Limb (tissue), 2 donors: Measurements from ENCODE around the gene SLC26A4.
"Not testable (repeated sequence)": the region's sequence is repeated elsewhere in the genome, so short reads cannot be mapped to it uniquely, and the experiment has no call there.

Experiments
- DNase-seq, 2 donors: peaks; one replicate each; pipeline ENCODE4 v3.0.0-alpha.2; 2016; ENCODE audit errors: extremely low spot score in 2 of 2

SLC26A4 gene

DNA sequence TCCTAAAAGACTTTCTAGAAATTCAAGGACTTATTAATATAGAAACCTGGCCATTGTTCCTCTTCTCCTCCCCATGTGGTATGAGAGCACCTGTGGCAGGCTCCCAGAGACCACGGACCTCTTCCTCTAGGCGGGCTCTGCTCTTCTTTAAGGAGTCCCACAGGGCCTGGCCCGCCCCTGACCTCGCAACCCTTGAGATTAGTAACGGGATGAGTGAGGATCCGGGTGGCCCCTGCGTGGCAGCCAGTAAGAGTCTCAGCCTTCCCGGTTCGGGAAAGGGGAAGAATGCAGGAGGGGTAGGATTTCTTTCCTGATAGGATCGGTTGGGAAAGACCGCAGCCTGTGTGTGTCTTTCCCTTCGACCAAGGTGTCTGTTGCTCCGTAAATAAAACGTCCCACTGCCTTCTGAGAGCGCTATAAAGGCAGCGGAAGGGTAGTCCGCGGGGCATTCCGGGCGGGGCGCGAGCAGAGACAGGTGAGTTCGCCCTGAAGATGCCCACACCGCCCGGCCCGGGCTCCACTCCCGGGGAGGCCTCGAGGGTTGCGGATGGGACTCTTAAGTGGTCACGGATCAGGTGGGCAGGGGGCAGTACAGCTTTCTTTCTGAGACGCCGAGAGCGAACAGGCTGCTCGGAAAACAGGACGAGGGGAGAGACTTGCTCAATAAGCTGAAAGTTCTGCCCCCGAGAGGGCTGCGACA, at the start of gene SLC26A4:
Gene SLC26A4 (plus strand): TSS at position 448 of the 700 bp plus-strand sequence. CDS start 814 bp downstream, outside the sequence.
- peak in 1 of 2 donors; percentile 36 for DNase-seq

DNA sequence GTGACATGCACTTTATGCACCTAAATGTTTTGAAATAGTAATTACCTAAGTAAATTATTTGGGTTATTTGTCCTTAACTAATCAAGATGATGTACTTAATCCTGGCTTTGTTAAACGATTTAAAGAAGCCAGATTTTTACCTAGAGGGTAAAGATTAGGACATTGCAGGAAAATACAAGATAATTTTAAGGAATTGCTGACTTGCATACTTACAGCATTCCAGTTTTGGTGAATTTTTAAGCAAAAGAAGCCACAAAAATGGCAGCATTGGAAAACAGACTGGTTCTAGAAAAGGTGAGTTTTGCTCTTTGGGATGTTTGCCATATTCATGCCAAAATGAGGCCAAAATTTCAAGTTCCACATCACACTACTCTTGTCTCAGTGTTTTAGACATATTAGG, 47.2 kb upstream of the SLC26A4 start:
- no peak for DNase-seq

DNA sequence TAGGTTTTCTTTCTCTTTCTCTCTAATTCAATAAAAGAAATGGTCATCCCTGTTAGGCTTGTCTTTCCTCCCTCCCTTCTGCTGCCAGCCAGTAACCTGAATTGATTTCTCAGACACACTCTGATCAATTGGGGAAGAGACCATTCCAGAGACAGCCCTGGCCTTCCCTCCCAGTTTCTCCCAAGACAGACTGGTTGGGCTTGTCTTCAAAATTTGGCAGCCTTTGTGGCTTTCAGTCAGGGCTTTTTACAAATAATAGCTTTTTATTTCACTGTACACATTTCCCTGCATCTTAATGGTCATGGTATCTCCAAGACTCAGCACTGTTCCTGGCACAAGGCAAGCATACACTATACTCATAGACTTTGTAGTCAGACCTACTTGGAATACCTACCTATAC, 46.7 kb upstream of the SLC26A4 start:
- no peak for DNase-seq

DNA sequence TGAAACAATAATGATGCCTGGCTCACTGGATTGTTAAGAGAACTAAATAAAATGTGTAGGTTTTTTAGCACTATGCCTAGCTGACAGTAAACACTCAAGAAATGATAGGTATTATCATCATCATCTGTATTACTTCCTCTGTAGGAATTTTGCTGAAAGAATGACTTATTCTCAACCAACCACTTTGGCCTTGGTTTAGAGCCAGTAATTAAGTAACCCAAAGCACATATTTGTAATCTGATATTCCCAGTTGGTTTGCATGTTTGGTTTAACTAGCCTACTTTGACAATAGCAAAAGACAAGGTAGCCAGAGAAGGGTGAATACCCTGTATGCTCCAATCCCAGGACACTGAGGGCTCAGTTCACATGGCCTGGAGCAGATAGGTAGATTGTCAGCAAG, 46.2 kb upstream of the SLC26A4 start:
- no peak for DNase-seq

DNA sequence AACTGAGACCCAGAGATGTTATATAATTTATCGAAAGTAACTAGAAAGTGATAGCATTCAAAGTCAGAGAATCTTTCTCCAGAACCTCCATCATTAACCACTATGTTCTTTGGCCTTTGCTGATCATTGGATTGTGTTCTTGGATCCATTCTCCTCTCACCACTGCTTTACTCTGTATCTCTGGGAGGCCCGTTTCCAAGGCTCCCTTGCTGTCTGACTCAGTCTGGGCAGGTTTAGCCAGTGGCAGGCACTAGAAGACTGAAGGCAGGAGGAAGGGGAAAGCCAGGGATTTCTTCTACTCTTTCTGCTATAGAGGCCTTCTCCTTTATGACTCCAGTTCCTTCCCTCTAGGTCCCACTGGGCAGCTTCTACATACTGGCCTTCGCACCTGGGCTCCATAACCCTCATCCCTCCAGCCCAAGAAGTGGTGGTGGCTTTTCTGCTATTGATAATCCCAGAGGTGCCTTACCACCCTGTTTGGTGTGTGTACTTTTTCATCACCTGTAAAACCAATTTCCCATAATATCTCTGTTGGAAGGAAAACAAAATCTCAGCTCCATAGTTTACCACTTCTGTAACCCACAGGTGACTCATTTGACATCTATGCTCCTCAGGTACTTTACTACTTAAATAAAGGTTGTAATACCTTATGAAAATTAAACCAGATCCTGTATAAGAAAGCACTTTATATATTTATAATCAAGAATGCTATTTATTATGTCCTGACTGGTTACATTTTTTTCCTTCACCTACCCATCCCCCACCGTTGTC, 44.5 kb upstream of the SLC26A4 start:
- no peak for DNase-seq

GRCh38 chr7:107622429-107622828, 38.2 kb upstream of the SLC26A4 start:
- DNase-seq: no peak

GRCh38 chr7:107622894-107623293, 37.7 kb upstream of the SLC26A4 start:
- no peak for DNase-seq

GRCh38 chr7:107627002-107627401, 33.6 kb upstream of the SLC26A4 start:
- no peak for DNase-seq

GRCh38 chr7:107628461-107629064, 32.1 kb upstream of the SLC26A4 start:
- DNase-seq: no peak

DNA sequence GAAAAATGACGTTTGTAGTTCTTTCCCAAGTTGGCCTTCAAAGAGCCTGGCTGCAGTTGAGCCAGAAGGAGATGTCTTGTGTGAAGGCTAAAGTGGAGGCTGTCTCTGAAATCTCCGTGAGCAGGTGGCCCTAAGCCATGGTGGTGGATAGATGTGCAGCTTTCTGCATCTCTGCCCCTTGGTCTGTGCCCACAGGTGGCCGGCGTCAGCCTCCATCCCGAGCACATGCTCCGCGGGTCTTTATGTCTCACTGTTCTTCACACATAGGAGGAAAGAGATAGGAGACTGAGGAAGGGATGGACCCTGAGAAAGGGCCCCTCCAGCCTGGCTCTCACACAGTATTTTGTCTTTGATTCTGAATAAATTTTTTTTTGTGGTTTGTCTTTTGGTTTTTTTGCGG, 30.3 kb upstream of the SLC26A4 start:
- DNase-seq: no peak

DNA sequence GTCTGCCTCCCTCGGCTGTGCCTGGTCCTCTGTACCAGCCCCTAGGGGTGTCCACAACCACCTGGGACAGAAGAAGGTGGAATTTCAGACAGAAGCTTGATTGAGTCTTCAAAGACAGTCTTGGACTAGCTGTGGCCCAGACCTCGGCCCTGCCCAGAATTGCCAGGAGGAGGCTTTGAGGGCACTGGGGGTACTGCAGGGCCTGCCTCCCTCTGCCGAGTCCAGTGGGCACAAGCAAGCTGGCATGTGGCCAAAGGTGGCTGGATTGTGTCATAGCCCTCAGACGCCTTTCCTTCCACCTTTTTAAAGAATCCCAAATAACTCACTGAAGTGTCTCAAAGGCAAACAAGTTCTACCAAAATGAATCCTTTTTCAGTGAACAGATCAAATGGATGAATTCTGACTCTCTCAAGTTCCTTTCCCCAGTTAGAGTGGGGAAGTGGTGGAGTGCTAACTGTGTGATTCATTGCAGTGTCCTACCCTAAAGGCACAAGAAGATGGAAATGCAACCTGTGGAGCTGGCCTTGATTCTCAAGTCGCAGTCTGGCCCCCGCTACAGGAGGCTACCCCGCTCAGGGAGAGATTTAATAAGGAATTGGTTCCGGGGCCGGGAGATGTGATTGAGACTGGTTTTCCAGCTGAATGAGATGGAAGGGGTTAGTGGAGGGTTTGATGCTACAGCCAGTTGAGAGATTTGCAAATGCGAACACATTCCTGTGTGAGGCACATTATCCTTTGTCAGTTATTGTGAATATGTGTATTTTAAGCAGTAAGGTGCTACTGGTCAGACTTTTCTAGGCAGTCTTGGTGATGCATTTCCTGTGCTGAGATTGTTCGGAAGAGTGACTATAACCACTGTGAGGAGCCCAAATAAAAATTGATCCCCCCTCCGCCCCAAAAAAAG, 28.8 kb upstream of the SLC26A4 start:
- DNase-seq: no peak

DNA sequence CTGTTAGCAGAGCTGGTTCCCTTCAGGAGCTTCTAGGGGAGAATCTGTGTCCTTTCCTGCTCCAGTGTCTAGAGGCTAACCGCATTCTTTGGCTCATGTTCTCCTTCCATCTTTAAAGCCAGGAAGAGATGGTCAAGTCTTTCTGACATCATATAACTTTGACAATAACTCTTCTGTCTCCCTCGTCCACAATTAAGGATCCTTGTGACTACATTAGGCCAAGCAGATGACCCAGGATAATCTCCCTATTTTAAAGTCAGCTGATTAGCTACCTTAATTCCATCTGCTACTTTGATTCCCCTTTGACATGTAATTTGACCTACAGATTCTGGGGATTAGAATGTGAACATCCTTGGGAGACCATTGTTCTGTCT, 28.1 kb upstream of the SLC26A4 start:
- no peak for DNase-seq

- DNase-seq: no peak
Measured at GRCh38 chr7:107638594-107638993, 22.0 kb upstream of the SLC26A4 start.

DNA sequence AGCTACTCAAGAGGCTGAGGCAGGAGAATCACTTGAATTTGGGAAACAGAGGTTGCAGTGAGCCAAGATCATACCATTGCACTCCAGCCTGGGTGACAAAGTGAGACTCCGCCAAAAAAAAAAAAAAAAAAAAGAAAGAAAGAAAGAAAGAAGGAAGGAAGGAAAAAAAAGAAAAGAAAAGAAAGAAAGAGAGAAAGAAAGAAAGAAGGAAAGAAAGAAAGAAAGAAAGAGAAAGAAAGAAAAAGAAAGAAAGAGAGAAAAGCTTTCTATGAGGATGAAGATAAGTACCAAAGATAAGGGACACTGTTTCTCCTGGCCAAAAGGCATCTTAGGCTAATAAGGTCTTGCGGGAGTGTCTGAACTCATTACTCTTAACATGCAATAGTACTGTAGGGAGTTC, 21.6 kb upstream of the SLC26A4 start:
- DNase-seq: not testable (repeated sequence)

- DNase-seq: no peak
Measured at GRCh38 chr7:107641676-107642075, 19.0 kb upstream of the SLC26A4 start.

DNA sequence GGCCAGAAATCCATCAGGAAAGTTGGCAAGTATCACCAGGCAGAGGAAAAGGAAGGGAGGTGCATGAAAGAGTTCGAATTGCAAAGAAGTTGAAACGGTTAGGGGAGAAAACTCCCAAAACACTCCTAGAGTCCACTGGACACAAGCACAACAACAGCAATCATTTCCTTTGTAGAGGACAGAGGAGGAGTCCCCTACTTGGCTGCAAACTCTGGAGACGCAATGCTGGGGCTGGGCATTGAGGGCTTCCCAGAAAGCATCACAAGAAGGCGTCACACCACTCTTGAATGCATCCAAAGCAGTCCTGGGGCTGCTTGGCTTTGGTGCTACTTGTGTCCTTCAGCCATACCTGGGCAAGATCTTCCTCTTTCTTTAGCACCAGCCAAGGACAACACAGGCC, 18.1 kb upstream of the SLC26A4 start:
- DNase-seq: no peak

- DNase-seq: no peak
Measured at GRCh38 chr7:107643407-107643806, 17.2 kb upstream of the SLC26A4 start.

DNA sequence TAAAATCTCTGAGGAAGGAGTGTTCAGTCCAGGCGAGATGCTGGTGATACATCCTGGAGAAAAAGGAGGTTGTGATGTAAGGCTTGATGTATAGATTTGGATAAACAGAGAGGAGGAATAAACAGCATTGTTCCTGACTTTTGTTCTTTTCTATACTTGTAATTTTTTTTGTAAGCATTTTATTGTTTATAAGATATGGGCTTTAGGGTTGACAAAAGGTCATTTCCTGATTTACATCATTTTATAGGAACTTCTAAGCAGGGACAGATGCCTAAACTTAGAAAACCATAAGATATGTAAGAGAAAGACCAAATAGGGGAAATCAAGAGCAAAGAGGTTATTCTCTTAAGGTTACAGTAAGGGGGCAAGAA, 16.7 kb upstream of the SLC26A4 start:
- DNase-seq: no peak

GRCh38 chr7:107644309-107644974, 16.2 kb upstream of the SLC26A4 start:
- peak in 1 of 2 donors; percentile 12 for DNase-seq

- no peak for DNase-seq
Measured at GRCh38 chr7:107652642-107653041, 8.0 kb upstream of the SLC26A4 start.

DNA sequence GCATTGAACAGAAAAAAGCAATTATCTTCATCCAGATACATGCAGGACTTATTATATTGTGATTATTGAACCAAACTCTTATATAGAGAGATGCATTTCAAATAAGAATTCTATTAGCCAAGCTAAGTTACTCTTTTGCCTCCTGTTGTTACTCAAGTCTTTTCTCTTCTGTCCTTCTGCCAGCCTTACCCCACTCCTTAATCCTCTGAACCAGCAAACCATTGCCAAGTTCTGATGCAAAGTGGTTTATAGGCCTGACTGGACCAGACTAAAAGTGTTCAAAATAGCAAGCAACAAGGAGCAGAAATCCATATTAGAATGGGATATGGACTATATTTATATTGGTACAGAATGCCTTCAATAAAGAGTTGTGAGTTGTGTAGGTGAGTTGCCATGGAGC, 2.2 kb upstream of the SLC26A4 start:
- no peak for DNase-seq
